Mesenchymal stem cell (in vitro differentiated cells and primary cell): ENCODE results near the gene TSR1. TPM values are rescaled to one million over a fixed set of nuclear protein-coding genes. Genes with fewer than 3 reads are reported as not detected.
A peak's percentile ranks its signal among the peaks of the same experiment; 100 is the strongest.

ENCODE experiments used
- DNase-seq: peaks from one replicate; pipeline ENCODE4 v3.0.0-alpha.2; 2013
- H2AFZ ChIP-seq: one replicate; pipeline ENCODE4 v1.6.1; 2013; ENCODE audit warnings: low read depth, mild to moderate bottlenecking, control low read depth, inconsistent platforms, low read length, moderate library complexity
- H2AK5ac ChIP-seq: 2 replicates; pipeline ENCODE4 v1.6.1; 2013; ENCODE audit warnings: low read length, moderate library complexity, mild to moderate bottlenecking, inconsistent platforms; ENCODE audit not compliant: severe bottlenecking
- H2BK120ac ChIP-seq: one replicate; pipeline ENCODE4 v1.6.1; 2013; ENCODE audit warnings: low read depth, mild to moderate bottlenecking, inconsistent platforms, low read length, moderate library complexity
- H2BK12ac ChIP-seq, 2 experiments: one replicate each; pipeline ENCODE4 v1.6.1; 2013; ENCODE audit warnings: inconsistent platforms in 2 of 2, low read length in 2 of 2, mild to moderate bottlenecking in 2 of 2, moderate library complexity in 2 of 2, control low read depth in 1 of 2
- H2BK15ac ChIP-seq: one replicate; pipeline ENCODE4 v1.6.1; 2013; ENCODE audit warnings: mild to moderate bottlenecking, low read depth, inconsistent platforms; ENCODE audit not compliant: poor library complexity, severe bottlenecking
- H2BK5ac ChIP-seq: 2 replicates; pipeline ENCODE4 v1.6.1; 2013; ENCODE audit warnings: low read depth, mild to moderate bottlenecking, low read length, control low read depth, inconsistent platforms; ENCODE audit not compliant: poor library complexity, severe bottlenecking
- H3K14ac ChIP-seq, 2 experiments: one replicate each; pipeline ENCODE4 v1.6.1; 2013; ENCODE audit warnings: inconsistent platforms in 2 of 2, low read length in 2 of 2, control low read depth in 1 of 2, mild to moderate bottlenecking in 1 of 2, moderate library complexity in 1 of 2
- H3K18ac ChIP-seq, 2 experiments: one replicate each; pipeline ENCODE4 v1.6.1; 2013; ENCODE audit warnings: inconsistent platforms in 2 of 2, low read length in 2 of 2, control low read depth in 1 of 2, low read depth in 1 of 2, mild to moderate bottlenecking in 1 of 2
- H3K23ac ChIP-seq, 2 experiments: one replicate each; pipeline ENCODE4 v1.6.1; 2013; ENCODE audit warnings: inconsistent platforms in 2 of 2, low read length in 2 of 2, mild to moderate bottlenecking in 2 of 2, moderate library complexity in 2 of 2, control low read depth in 1 of 2
- H3K27ac ChIP-seq: 2 replicates; pipeline ENCODE4 v1.5.1; 2013; ENCODE audit warnings: mild to moderate bottlenecking, moderate library complexity, low read length, control low read depth, inconsistent platforms; ENCODE audit not compliant: poor library complexity, severe bottlenecking
- H3K27me3 ChIP-seq, 2 experiments: 2 replicates each; pipeline versions ENCODE4 v1.6.1 to v1.7.0; 2013; ENCODE audit warnings: low read length in 2 of 2, mild to moderate bottlenecking in 2 of 2, moderate library complexity in 2 of 2, control low read depth in 1 of 2, inconsistent platforms in 1 of 2; ENCODE audit not compliant: control insufficient read depth in 1 of 2, insufficient read depth in 1 of 2
- H3K36me3 ChIP-seq, 2 experiments: 2 replicates each; pipeline versions ENCODE4 v1.6.1 to v1.7.0; 2013; ENCODE audit warnings: low read length in 2 of 2, control low read depth in 1 of 2, inconsistent platforms in 1 of 2, low read depth in 1 of 2, mild to moderate bottlenecking in 1 of 2; ENCODE audit not compliant: insufficient read depth in 2 of 2, control insufficient read depth in 1 of 2
- H3K4ac ChIP-seq, 2 experiments: one replicate each; pipeline ENCODE4 v1.6.1; 2013; ENCODE audit warnings: inconsistent platforms in 2 of 2, low read length in 2 of 2, mild to moderate bottlenecking in 2 of 2, moderate library complexity in 2 of 2, control low read depth in 1 of 2, low read depth in 1 of 2
- H3K4me1 ChIP-seq: 2 replicates; pipeline ENCODE4 v1.6.1; 2013; ENCODE audit warnings: low read depth, low read length, control low read depth; ENCODE audit not compliant: control insufficient read depth, insufficient read depth
- H3K4me2 ChIP-seq: 2 replicates; pipeline ENCODE4 v1.6.1; 2013; ENCODE audit warnings: low read length, mild to moderate bottlenecking, inconsistent platforms; ENCODE audit not compliant: poor library complexity, severe bottlenecking
- H3K4me3 ChIP-seq, 2 experiments: 2 replicates each; pipeline versions ENCODE4 v1.5.1 to v1.7.0; 2013; ENCODE audit warnings: low read length in 2 of 2, mild to moderate bottlenecking in 2 of 2, control low read depth in 1 of 2, low read depth in 1 of 2; ENCODE audit not compliant: insufficient read depth in 1 of 2
- H3K79me1 ChIP-seq: replicated peaks from 2 replicates; pipeline ENCODE4 v1.6.1; 2013; ENCODE audit warnings: mild to moderate bottlenecking, control low read depth, low read length, inconsistent platforms; ENCODE audit not compliant: poor library complexity, severe bottlenecking
- H3K9ac ChIP-seq: 2 replicates; pipeline ENCODE4 v1.7.0; 2013; ENCODE audit warnings: mild to moderate bottlenecking, low read length, moderate library complexity
- H3K9me3 ChIP-seq: 2 replicates; pipeline ENCODE4 v1.7.0; 2013; ENCODE audit warnings: mild to moderate bottlenecking, low read length; ENCODE audit not compliant: control insufficient read depth
- H4K8ac ChIP-seq: one replicate; pipeline ENCODE4 v1.6.1; 2013; ENCODE audit warnings: inconsistent platforms, mild to moderate bottlenecking, low read length, moderate library complexity
- H4K91ac ChIP-seq: one replicate; pipeline ENCODE4 v1.6.1; 2013; ENCODE audit warnings: mild to moderate bottlenecking, low read length, inconsistent platforms
- WGBS: methylation state at CpG from one replicate; pipeline ENCODE4 v1.1.7; 2013; ENCODE audit warnings: mixed read lengths; 5-methylcytosine and 5-hydroxymethylcytosine counted together
- polyA plus RNA-seq, 2 experiments: library from polyadenylated mRNA; stranded (reverse); fragments of 200-250 nt; gene quantifications; one replicate each; pipeline ENCODE4 v1.2.3, GENCODE V29; 2013

The TSR1 gene
- polyA plus RNA-seq (2013, experiment 1 of 2): 13.3 TPM
- 12.6 TPM for polyA plus RNA-seq (2013, experiment 2 of 2)

DNA sequence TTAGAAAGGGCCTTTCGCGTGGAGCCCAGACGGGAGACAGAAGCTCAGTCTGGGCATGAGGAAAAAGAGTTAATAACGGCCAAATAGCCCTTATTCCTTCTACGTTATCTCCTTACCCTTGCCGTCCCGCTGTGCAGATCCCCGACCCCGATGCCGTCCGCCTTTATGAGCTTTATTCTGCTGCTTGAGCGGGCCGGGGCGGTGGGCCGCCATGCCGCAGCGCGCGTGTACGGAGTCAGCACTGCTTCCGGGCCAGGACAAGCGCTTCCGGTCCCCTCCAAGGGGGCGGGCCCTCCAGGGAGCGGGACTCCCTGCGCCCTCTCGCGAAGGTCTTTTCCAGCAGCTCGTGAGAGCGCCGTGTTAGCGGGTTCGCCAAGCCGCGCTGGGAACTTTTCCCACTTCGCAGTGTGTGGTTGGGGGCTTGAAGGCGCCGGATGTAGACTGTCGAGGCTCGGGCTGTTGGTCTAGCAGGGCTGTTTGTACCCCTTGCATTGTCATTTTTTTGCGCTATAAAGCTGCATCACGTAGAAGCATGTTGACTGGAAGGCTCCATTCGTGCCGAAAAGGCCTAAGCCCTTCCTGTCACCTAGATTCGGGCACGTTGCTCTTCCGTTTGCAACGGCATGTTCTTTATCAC is at the start of gene TSR1:
TSR1 (minus strand) TSS at position 243 of the 637 bp plus-strand sequence; CDS start at position 213, 30 bp downstream.
- H3K79me1 ChIP-seq: peaks cover 15% of the 10 kb centered on the region
- H2AK5ac ChIP-seq: no peak within 1 kb of the TSS
- H4K91ac ChIP-seq: peak within 1 kb of the TSS; percentile 46
- peak within 1 kb of the TSS in 1 of 2 experiments; percentile 38 for H2BK12ac ChIP-seq
- H3K18ac ChIP-seq: peak within 1 kb of the TSS; percentile 65 to 92
- peak; percentile 95 for DNase-seq
- peak within 1 kb of the TSS; percentile 73 for H3K4me2 ChIP-seq
- H2BK5ac ChIP-seq: peak within 1 kb of the TSS; percentile 49
- H4K8ac ChIP-seq: peak within 1 kb of the TSS; percentile 81
- H2BK15ac ChIP-seq: no peak within 1 kb of the TSS
- peak within 1 kb of the TSS in 1 of 2 experiments; percentile 88 for H3K14ac ChIP-seq
- peak within 1 kb of the TSS; percentile 94 for H3K9ac ChIP-seq
- H2BK120ac ChIP-seq: peak within 1 kb of the TSS; percentile 87
- peak within 1 kb of the TSS; percentile 76 for H3K27ac ChIP-seq
- peaks cover 15% of the 10 kb centered on the region for H3K4me1 ChIP-seq
- no peaks in the 10 kb centered on the region for H3K9me3 ChIP-seq
- H2AFZ ChIP-seq: peak within 1 kb of the TSS; percentile 86
- 1% methylated on average over 48 of the region's 48 CpGs for WGBS
- no peaks in the 10 kb centered on the region for H3K27me3 ChIP-seq
- peak within 1 kb of the TSS; percentile 73 to 85 for H3K4ac ChIP-seq
- H3K4me3 ChIP-seq: peak within 1 kb of the TSS; percentile 72 to 94
- peak within 1 kb of the TSS in 1 of 2 experiments; percentile 5 for H3K23ac ChIP-seq
- peaks cover 12 to 42% of the 10 kb centered on the region in 2 experiments for H3K36me3 ChIP-seq

DNA sequence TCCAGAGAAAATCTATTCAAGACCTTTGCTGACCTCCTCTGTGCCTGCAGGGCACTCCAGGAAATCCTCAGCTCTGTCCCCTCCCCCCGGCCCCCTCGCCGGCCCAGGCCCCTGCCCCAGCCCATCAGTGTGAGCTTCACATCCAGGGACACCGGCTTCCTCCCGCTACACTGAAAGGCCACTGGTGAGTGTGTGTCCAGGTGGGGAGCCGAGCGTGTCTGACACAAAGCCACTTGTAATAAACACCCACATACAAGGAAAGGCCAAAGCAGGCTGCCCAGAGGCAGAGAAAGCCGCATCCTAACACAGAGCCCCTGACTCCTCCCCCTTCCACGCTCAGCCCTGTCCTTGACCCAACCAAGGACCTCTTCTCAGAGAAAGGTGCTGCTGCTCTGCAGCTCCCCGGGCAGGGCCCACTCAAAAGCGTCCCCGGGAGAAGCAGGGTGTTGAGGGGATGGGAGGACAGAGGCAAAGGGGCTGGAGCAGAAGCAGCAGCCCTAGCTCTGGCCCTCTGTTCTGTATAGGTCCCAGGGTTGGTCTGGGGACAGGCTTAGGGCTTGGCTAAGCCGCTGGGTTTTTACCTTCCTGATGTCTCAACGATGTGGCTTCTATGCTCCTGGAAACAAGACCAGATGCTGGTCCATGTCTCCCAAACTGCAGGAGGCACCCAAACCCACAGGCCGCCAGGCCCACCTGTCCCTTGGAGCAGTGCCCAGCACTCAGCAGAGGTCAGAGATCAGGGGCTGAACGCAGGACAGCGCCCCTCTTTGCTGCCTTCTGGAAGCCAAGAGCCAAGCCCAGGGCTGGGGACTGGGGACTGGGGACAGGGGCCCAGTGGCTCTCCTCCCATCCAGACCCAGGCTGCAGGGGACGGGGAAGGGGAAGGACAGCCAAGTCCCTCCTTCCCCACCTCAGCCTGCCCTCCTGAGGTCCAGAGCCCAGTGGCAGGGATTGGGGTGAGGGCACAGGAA is 49.3 kb upstream of the TSR1 start:
- Histone ChIP-seq H3K27ac (no peak overlapping the region), H3K4me2 (no peak overlapping the region), H4K8ac (no peak overlapping the region), H3K4me1 (peaks cover 4% of the 10 kb centered on the region), H3K4me3 (no peak overlapping the region), H3K18ac (no peak overlapping the region), H3K27me3 (no peaks in the 10 kb centered on the region), H3K36me3 (peaks cover 60 to 75% of the 10 kb centered on the region in 2 experiments), H3K9ac (no peak overlapping the region), H3K14ac (no peak overlapping the region), H3K23ac (no peak overlapping the region), H2BK12ac (peak overlapping the region in 1 of 2 experiments; percentile 47), H4K91ac (no peak overlapping the region), H3K9me3 (no peaks in the 10 kb centered on the region), H2AFZ (no peak overlapping the region), H2AK5ac (no peak overlapping the region), H3K4ac (no peak overlapping the region), H2BK120ac (no peak overlapping the region), H3K79me1 (peaks cover 24% of the 10 kb centered on the region), H2BK15ac (no peak overlapping the region), H2BK5ac (no peak overlapping the region)
- 54% methylated on average over 17 of the region's 18 CpGs for WGBS
- no peak for DNase-seq

DNA sequence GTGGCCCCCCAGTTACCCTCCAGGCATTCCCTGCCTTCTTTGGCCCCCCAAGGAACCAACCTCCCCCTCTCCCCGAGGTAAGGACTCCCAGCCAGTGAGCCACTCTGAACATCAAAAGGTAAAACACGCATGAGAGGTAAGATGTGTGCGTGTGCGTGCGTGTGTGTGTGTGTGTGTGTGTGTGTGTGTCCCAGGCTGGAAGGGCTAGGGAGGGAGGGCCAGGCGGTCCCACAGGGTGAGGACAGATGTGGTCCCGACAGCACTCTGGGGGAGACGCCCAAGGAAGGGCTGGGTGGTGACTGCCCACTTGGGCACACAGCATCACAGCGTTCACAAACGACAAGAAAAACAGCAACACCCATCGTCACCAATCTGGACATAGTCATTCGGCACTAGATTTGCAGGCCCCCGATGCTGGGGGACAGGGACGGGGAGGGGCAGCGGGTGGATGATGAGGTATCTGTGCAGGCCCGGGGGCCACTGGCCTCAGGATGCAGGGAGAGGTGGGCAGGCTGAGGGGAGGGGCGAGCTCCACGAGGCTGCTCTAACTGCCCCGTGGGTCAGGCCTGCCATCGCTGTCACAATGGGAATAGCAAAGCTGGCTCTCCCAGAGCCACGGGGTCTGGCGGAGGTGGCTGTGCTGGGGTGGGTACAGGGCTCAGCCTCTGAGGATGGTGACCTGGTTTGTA is 48.3 kb upstream of the TSR1 start:
- H3K4me2 ChIP-seq: no peak overlapping the region
- H3K9me3 ChIP-seq: no peaks in the 10 kb centered on the region
- H3K23ac ChIP-seq: no peak overlapping the region
- H2BK15ac ChIP-seq: peak overlapping the region; percentile 68
- H3K9ac ChIP-seq: no peak overlapping the region
- peak overlapping the region; percentile 52 for H4K91ac ChIP-seq
- H3K36me3 ChIP-seq: peaks cover 68 to 75% of the 10 kb centered on the region in 2 experiments
- no peak overlapping the region for H3K4ac ChIP-seq
- no peak overlapping the region for H3K4me3 ChIP-seq
- WGBS: 84% methylated on average over 19 of the region's 22 CpGs
- H2BK5ac ChIP-seq: no peak overlapping the region
- peak overlapping the region in 1 of 2 experiments; percentile 84 for H3K18ac ChIP-seq
- no peak overlapping the region for H2AK5ac ChIP-seq
- H3K79me1 ChIP-seq: peaks cover 14% of the 10 kb centered on the region
- peaks cover 12% of the 10 kb centered on the region for H3K4me1 ChIP-seq
- peak overlapping the region in 1 of 2 experiments; percentile 53 for H3K14ac ChIP-seq
- no peak overlapping the region for H2BK120ac ChIP-seq
- no peak overlapping the region for H4K8ac ChIP-seq
- no peak overlapping the region for H3K27ac ChIP-seq
- no peak overlapping the region for H2AFZ ChIP-seq
- no peak for DNase-seq
- no peak overlapping the region for H2BK12ac ChIP-seq
- no peaks in the 10 kb centered on the region for H3K27me3 ChIP-seq
